ENCODE results near the gene C10orf105.
A peak's percentile ranks its signal among the peaks of the same experiment; 100 is the strongest.

C10orf105 gene

DNA sequence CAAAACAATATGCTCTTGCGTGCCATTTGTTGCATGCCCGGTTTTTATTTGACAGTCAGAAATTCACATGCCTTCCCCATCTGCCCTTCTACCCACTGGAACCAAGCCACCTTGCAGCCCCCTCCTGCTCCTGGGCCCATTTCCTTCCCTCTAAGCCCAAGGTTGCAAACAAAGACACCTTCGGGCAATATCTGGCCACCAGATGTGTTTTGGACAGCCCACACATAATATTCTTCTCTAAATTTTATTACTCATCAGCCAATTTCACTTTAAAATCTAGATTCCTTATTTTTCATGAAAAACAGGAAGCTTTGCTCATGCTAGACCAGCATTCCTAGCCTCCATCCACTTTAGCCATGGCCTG, 18.2 kb upstream of the C10orf105 start:
- no peak for DNase-seq (ENCODE audit: low read depth in 4 of 4, low spot score in 1 of 4)

DNA sequence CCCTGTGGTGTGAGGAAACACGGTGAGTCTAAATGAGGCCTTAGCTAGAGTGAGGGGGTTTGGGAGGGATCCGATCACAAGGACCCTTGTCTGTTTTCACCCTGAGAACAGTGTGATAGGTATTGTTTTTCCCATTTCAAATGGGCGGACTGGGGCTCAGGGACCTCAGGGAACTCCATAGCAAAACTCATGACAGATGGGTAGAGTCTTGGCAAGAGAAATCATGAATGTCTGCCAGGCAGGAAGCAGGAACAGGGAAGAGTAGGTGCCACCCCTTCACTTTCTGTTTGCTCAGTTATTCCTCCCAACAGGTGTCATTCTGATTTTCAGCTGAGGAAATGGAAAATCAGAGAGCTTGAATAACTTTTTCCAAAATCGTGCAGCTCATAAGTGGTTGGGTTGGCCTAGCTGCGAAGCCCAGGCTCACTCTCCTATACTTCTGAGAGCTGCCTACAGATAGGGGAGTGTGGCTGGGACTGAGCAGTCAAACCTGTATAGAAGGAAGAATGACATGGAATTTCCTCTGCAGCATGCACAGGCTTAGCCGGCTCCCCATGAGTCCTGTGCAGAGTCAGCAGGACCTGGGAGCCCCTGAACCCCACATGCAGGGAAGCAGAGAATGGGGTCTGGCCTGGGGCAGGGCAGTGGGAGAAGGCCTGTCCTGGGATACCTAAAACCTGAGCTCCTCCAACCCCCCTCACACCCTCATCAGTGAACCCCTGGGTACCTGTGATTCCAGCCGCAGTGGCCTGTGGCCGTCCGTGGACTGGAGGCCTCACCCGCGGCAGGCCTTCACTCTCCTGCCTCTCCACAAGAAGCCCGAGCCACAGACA, 17.6 kb upstream of the C10orf105 start:
- DNase-seq (ENCODE audit: low read depth in 4 of 4, low spot score in 1 of 4) = no peak

DNA sequence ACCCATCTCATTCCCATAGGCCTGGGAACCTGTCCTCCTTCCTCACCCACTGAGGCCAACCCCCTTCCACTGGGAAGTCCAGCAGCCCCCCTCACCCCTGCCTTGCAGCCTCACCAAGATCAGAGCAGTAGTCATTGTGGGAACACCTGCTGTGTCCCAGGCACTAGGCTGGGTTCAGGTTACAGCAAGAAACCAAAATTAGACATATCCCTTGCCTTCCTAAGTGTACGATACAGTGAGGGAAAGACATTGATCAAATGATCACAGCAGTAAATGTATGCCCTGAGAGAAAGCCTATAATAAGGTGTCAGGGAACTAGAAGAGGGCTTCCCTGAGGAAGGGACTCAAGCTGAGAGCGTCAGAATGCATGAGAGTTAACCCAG, 17.0 kb upstream of the C10orf105 start:
- DNase-seq (ENCODE audit: low read depth in 4 of 4, low spot score in 1 of 4) = no peak

DNA sequence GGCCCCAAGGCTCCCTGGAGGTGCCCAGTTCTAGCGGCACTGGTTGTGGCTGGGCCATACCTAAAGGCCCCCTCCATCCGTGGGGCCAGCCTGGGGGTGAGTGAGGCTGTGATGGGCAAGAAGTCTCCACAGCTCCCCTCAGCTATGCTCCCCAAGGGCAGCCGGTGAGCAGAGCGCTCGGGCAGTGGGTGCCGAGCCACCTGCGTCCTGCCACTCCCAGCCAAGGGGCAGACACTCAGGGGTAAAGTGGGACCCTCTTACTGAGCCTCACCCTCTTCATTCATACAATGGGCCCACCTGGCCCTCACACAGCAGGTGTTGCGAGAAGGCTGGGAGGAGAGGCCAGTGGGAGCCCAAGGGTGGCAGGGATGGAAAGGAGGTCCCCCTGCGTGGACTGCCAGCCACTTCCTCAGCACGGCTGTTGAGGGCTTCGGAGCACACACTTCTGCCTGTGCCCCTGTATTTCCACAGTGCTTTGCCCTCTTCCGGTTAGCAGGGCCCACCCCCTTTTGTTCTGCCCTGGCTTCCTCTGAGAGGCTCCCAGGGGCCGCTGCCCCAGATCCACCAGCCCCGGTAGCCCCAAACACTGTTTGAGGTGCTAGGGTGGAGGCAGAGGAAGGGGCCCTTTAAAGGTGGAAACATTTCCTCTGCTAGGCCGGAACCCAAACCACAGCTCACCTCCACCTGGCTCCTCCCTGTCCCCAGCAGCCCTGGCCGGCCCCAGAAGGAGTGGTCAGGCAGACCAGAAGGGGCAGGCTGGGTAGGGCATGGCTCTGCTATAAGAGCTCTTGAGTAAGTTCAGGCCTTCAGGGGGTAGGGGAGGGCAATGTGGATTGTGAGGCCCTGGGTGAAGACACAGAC, 16.4 kb upstream of the C10orf105 start:
- no peak for DNase-seq (ENCODE audit: low read depth in 4 of 4, low spot score in 1 of 4)

DNA sequence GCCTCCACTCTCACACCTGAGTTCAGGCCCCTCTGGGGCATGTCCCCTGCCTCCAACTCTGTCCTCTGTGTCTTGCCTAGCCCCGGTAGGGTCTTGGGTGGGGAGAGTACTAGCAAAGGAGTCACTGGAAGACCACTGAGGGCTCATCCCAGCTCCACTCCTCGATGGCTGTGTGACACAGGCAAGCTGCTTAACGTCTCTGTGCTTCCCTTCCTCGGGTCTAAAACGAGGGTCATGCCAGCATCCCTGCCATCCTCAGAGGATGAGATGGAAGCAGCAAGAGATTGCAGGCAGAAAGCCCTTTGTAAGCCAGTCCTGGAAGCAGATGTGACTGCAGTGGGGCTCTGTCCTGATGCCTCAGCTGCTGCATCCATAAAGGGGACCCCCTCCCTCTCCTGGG, 15.2 kb upstream of the C10orf105 start:
- no peak for DNase-seq (ENCODE audit: low read depth in 4 of 4, low spot score in 1 of 4)

DNA sequence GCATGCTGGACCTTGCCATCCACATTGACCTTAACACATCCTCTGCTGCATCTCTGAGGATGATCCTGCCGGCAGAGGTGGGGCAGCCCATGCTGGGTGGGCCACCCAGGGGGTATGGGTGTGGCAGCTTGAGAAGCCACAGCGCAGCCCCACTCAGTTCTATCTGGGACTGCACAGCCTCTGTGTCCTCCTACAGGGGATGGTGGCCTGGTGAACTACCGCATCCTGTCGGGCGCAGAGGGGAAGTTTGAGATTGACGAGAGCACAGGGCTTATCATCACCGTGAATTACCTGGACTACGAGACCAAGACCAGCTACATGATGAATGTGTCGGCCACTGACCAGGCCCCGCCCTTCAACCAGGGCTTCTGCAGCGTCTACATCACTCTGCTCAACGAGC, 12.2 kb upstream of the C10orf105 start:
- DNase-seq (ENCODE audit: low read depth in 4 of 4, low spot score in 1 of 4) = no peak

DNA sequence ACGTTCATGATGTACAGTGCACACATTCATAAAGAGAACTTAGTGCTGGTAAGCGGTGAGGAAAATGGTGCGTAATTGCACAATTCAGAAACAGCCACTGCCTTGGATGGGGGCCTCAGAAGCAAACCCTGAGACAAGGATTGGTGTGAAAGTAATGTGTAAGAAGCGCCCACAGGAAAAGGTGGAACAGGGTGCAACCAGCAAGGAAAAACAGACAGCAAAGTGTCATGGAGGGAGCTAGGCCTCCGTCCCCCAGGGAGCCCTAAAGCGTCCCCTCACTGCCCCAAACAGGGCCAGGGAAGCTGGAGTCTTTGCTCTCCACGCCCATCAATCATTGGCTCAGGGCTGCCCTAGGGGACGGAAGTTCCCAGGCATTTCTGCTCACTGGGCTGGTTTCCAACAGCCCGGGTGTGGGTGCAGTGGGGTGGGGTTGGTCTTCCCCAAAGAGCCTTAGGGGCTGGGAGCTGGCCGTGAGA, 9.6 kb upstream of the C10orf105 start:
- no peak for DNase-seq (ENCODE audit: low read depth in 4 of 4, low spot score in 1 of 4)

DNA sequence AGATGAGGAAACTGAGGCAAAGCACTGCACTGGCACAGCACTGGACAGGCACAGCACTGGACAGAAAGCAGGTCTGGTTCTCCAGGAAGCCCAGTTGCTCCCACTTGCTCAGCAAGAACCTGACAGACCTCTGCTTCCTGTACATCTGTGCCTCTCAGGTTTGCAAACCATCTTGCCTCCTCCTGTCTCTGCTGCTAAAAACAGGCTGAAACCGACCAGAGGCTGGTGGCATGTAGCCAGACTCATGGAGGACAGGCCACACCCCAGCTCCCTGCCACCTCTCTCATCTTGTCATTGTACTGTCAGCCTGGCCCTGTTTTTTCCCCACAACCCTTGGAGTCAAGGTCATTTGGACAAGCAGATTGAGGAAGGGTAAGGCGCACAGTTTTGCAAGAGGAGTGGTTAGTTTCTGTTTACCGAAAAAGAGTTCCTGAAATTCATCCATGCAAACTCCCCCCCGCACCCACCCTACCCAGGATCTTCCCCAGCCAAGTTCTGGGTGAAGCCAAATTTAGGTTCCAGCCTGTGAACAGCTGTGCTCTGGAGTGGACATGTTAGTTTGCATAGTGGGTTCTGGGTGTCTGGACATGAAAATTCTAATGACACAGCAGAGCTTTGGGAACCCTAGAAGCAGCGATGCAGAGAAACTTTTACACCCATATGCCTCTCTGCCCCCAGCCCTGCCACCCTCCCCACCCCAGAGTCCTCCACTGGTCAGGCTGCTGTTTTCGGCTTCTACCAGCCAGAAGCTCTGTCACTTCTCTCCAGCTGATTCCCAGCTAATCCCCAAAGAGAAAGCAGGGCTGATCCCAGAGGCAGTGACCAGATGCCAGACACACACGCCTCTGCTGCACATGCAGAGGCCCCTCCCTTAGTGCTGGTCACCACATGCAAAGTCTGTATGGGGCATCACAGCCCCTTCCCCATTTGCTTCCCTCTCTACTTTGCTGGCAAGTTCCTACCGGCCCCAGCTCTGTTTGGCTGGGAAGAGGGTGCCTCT, 8.5 kb upstream of the C10orf105 start:
- DNase-seq (ENCODE audit: low read depth in 4 of 4, low spot score in 1 of 4) = no peak

DNA sequence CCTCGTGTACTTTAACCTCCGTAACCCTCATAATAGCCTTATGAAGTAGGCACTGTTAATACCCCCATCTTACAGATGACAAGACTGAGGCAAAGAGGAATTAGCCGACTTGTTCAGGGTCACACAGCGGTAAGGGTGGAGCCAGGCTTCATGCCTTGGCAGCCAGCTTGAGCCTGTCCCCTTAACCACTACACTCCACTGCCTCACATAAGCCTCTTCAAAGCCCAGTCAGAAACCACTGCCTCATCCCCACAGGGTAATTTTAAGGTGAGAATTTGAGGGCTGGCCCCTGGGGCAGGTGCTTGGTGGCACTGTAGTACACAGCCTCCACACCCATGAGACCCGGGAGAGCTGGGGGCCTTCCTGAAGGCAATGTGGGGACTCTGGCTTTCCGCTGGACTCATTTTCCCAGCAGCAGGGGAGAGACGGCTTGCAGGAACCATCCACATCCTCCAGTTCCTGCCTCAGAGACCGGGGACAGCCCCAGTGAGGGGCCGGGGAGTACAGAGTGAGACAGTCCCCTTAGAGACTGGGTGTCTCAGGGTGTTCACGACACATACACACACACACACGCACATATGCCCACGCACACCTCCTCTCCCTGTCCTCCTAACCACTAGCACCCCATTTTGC, 7.6 kb upstream of the C10orf105 start:
- peak in 3 of 4 experiments; percentile 40 to 62 (median 44) for DNase-seq (ENCODE audit: low read depth in 4 of 4, low spot score in 1 of 4)

DNA sequence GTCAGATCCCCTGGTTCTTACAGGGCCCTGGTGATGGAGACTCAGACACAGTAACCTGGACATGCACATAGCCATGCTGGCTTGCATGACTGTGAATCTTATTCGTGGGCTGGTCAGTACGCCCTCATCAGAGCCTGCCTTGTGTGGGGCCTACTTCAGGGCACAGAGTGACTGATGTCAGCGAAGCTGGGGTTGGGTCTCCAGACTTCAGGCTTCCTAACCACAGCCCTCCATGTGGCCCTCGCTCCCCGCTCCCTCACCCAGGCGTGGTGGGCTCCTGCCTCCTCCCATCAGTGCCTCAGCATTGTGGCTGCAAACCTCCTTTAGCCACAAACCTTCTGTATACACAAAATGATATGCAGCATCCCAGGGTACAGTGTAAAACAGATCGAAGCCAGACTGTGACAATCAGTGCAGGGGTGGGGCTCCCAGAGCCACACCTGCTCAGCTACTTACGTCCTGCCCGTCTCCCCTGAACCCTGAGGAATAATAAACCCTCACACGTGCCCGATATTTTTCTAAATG, 7.1 kb upstream of the C10orf105 start:
- DNase-seq (ENCODE audit: low read depth in 4 of 4, low spot score in 1 of 4) = peak in 1 of 4 experiments; percentile 35

DNA sequence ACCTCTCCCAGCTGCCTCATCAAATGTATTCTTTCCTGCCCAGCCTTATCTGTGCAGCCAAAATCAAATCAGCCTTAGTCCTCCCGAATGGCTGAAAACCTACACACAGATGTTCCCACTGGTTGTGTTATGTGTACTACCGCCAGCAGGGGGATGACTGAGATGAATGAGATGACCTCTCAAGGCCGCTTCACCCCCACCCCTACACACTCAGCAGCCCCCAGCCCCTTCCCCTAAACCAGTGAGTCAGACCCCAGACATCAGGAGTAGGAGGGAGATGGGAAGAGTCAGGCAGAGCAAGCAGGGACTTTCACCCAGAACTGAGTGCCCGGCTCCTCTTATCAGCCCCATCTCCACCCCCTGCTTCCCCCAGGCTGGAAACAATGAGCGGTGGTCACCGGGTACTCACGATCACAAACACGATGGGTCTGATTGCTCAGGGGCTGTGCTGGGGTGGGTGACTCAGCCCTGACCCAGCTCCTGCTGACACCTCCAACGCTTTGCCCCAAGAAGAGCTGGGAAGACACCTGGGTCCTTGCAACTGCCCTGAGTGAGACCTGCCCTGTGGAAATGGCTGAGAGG, 6.5 kb upstream of the C10orf105 start:
- DNase-seq (ENCODE audit: low read depth in 4 of 4, low spot score in 1 of 4) = peak; percentile 40 to 77 (median 59)

DNA sequence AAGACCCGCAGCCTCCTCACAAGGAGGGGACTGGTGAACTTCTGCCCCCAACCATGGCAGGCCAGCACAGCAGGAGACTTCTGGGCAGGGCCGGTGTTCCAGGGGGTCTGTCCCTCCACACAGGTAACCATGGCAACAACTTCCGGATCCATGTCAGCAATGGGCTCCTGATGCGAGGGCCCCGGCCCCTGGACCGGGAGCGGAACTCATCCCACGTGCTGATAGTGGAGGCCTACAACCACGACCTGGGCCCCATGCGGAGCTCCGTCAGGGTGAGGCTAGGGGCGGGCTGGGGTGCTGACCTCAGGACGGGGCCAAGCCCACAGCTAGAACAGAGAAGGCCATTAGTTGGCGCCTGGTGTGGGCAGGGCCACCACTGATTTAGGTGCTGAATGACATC, 5.7 kb upstream of the C10orf105 start:
- DNase-seq (ENCODE audit: low read depth in 4 of 4, low spot score in 1 of 4) = no peak

DNA sequence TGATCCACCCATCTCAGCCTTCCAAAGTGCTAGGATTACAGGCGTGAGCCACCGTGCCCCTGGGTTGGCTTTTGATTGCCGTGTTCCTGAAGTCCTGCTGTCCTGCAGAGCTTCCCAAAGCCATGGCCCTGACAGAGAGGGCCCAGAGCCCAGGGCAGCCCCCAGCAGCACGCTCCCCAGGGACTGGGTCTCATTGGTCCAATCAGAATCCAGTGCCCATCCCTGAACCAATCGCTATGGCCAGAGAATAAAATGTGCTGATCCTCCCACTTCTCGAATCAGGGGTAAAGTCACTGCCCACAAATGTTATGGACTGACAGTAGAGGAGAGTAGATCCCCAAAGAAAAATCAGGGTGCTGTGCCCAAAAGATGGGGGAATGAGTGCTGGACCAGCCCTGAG, 5.0 kb upstream of the C10orf105 start:
- DNase-seq (ENCODE audit: low read depth in 4 of 4, low spot score in 1 of 4) = no peak

DNA sequence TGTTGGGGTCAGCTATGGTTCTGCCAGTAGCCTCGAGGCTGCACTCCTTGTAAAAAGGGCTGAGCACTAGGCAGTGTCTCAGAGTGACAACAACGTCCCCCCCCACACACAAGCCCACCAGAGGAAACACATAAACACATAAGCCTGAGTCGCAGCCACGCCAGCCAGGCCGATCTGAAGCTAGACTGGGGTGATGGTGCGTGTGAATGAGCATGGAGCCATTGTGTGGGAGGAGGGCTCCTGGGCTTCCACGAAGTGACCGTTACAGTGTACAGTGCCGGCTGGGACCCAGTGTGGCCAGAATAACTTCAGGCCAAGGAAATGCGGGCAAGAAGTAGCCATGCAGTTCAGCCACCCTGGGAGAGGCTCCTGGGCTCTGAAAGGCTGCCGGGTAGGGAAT, 3.7 kb upstream of the C10orf105 start:
- no peak for DNase-seq (ENCODE audit: low read depth in 4 of 4, low spot score in 1 of 4)

DNA sequence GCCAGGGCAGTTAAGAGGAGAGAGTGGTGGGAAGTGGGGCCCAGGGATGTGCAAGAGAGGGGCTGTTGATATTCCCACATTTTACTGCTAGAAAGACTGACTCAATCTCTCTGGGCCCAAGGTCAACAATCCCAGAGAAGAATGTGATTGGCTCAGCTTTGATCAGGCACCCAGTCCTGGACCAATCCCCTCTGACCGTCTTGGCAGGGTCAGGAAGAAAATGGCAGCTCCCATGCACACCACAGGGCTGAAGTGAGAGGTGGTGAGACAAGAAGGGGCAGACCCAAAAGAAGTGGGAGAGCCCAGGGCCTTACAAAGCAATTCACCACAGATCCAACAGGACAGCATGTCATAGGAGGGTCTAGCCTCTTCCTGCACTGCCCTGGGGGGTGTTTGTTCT, 3.3 kb upstream of the C10orf105 start:
- no peak for DNase-seq (ENCODE audit: low read depth in 4 of 4, low spot score in 1 of 4)

DNA sequence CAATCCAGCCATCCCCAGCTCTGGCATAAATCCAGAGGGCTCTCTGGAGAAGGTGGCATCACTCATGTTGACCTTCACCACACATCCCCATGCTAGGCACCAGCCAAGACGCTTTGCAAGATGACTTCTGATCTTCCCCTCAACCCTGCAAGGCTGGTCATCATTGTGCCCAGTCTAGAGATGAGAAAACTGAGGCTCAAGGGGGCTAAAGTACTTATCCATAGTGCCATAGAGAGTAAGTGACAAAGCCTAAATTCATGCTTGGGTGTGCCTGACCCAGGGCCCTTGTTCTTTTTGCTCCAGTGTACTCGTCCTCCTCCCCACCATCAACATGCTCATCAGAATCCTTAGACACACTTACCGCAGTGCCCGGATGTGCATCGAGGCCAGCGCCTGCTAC, 1.7 kb upstream of the C10orf105 start:
- DNase-seq (ENCODE audit: low read depth in 4 of 4, low spot score in 1 of 4) = no peak

DNA sequence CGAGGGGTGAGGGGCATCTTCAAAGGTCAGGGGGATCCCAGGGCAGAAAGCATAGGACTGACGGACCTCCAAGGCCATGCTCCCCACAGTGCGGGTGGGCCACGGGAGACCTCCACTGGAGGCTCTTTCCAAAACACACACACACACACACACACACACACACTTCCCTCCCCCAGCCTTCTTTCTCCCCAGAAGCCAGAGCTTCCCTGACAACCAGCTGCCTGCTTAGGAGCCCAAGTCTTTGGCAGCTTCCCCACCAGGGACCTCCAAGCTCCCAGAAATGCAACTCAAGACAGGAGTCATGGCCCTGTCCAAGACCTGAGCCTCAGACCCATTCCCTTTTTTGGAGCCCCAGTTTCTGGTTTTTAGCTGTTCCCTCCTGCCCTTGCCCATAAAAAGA, 710 bp upstream of the C10orf105 start:
- DNase-seq (ENCODE audit: low read depth in 4 of 4, low spot score in 1 of 4) = no peak

DNA sequence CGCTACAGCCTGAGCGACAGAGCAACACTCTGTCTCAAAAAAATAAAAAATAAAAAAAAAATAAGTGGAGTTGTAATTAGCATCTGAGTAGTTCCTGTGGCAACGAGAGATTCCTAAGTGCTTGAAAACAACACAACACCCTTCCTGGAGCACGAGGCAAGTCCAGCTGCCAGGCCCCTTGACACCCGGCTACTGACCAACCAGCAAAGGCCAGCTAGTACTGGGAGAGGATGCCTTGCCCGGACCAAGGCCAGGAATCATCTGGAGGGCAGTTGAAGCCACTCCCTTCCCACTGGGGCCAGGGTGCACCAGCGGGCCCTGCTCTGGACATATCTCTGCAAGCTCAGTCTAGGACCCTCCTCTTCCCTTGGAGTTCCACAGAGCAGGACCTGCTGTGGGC, 536 bp downstream of the C10orf105 start:
- no peak for DNase-seq (ENCODE audit: low read depth in 4 of 4, low spot score in 1 of 4)

DNA sequence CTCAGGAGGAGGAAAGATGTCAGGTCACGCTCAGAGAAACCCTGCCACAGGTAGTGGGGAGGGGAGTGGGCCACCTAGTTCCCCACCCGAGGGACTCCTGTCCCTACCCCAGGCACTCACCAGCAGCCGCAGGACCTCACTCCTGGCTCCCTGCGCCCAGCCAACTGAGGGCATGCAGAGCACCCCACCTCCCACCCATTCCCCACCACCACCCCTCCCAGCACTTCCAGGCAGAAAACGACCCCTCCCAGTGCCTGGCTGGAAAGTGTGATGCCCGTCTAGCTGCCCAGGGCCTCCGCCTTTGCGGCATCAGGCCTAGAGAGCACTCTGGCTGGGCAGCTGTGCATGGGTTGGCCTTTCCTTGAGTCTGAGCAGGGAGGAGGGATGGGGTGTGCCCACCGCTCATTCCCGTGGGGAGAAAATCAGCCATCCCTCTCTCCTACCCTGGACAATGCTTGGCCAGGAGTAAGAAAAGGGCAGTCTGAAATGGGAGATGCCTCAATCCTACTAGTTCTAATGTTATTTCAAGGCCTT, 1.3 kb downstream of the C10orf105 start:
- DNase-seq (ENCODE audit: low read depth in 4 of 4, low spot score in 1 of 4) = no peak

DNA sequence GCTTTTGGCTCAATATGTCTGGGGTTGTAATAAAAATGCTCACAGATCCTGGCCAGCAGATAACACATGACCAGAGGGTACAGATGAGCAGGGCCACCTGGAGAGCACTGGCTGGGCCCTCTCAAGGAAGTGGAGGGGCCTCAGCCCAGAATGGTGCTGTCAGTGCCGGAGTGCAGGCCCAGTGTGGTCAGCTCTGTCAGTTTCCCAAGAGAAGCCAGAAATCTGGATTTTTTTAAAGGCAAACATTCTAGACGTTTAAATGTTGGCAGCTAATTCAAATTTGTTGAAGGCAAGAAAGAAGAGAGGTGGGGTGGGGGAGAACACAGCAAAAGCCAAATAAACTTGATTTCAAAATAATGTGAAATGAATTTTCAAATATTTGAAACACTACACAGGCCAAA, 2.0 kb downstream of the C10orf105 start:
- DNase-seq (ENCODE audit: low read depth in 4 of 4, low spot score in 1 of 4) = no peak

Data from stimulated activated CD4-positive, alpha-beta T cell treated with anti-CD3 and anti-CD28 coated beads, Interleukin-1b, Interleukin-23, amount 100 ng/mL, for 24 hours (primary cell).